NCI-H2196 (cell line): Measurements from ENCODE around the gene TENM3.
"Not testable (repeated sequence)": the region's sequence is repeated elsewhere in the genome, so short reads cannot be mapped to it uniquely, and the experiment has no call there.

Source experiments
- DNase-seq: peaks from one replicate; lab custom pipeline; 2025; ENCODE audit not compliant: unreplicated experiment; lab: John Stamatoyannopoulos, UW

Gene TENM3

DNA sequence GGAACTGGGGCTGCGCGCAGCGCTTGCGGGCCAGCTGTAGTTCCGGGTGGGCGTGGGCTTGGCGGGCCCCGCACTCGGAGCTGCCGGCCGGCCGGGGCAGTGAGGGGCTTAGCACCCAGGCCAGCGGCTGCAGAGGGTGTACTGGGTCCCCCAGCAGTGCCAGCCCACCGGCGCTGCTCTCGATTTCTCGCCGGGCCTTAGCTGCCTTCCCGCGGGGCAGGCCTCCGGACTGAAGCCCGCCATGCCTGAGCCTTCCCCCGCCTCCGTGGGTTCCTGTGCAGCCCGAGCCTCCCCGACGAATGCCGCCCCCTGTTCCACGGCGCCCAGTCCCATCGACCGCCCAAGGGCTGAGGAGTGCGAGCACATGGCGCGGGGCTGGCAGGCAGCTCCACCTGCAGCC lies 143.4 kb downstream of the TENM3 start:
- not testable (repeated sequence) for DNase-seq

DNA sequence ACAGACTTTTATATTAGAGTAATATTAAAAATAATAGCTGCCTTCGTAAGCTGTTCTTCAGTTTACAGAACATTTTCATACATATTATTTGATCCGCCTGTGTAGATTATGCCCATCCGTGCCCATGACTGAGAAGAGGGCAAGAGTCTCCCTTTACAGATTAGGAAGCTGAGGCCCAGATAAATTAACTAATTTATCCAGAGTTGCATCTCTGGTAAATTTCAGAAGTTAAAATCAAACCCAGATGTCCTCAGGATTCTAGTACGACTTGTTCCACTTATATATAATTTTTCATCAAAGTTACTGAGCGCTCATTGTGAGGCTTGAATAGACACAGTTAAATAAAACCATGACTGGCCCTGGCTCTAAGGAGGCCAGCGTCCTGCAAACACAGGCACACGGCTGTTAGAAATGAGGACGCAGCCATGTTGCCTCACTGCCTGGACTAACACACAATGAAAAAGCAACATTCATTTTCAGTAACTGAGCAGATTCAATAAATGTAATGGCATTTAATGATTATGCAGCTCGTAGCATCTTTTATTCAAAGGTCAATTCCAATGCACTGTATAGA lies 148.0 kb downstream of the TENM3 start:
- no peak for DNase-seq

DNA sequence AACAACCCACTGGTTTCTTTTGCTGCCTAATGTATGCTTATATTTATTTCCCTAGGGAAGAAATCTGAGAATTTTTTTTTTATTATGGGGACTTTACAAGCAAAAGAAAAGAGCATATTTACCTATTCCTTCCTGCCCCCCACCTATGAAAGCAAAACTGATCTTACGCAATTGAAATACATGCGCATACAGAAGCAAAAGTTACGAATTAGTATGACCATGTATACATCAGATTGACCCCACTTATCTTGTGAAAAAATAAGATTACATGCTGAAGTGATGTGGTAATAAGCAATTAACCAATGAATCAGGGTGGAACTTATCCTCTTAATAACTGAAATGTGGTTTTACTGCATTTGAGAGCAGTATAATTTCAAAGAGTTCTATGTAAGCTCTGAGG lies 151.0 kb downstream of the TENM3 start:
- no peak for DNase-seq

DNA sequence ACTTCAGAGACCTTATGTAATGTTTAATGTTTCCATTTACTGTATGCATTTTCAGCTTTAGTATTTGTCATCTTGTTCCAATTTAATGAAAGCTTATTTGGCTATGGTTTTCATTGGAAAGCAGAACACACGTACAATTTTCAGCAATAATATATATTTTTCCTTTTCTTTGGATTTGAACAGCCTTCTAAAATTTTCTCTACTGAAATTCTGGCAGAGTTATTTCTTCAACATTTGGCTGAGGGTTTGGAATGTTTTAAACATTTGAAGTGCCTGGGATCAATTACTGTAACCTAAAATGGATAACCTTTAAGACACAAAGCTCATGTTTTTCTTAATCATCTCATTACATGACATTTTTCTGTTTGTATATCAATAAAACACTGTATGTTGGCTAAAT lies 156.9 kb downstream of the TENM3 start:
- DNase-seq = no peak

DNA sequence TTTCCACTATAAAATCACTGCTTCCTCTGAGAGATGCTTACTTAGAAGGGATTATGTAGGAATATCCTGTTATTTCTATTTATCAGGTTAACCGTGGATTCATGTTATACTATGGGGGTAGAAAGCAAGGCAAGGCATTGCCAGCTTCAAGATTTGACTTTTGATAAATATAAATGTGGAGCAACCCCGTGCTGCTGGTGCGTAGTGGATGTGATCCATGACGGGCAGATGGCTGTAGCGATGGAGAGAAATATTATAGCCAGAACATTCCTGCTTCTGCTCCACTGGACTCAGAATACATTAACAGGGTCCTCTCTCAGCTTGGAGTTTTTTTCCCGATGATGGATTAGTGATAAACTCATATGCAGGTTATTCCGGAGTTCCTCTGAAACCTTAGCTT lies 157.6 kb downstream of the TENM3 start:
- DNase-seq = no peak

DNA sequence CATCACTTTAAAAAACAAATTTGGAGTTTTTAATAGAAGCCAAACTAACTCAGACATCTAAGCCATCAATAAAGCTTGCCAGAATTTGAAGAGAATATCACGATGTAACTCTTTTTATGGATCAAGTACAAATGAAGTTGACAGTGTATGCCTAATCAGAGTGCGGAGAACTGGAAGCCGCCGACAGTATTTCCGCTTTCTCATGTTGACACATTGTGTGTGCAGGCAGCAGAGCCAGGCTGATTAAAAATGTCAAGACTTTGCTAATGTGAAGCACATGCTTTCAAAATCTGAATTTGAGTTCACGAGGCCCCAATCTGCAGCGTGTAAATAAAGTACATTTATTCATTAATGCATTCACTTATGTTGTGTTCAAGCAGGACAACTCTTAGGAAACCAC lies 161.2 kb downstream of the TENM3 start:
- DNase-seq = no peak

- no peak for DNase-seq
Measured at GRCh38 chr4:182405087-182405486, 161.9 kb downstream of the TENM3 start.

DNA sequence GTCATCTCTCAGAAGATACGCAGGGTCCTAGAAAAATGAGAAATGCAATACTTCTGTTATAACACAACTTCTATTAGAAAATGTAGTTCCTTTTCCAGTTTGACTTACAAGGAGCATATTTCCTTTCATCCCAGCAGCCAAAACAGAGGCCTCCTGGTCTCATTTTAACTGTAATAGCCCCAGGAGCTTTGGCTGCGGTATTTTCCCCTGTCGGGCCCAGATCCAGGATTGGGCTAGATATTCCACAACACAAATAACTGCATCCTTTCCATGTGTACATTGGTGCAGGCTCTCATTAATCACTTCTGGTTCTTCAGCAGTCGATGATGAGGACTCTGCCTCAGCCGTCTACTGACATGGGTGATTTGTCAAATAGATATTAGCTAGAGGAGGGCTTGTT lies 166.1 kb downstream of the TENM3 start:
- DNase-seq = no peak

- DNase-seq = no peak
Measured at GRCh38 chr4:182411391-182411790, 168.2 kb downstream of the TENM3 start.

- no peak for DNase-seq
Measured at GRCh38 chr4:182413550-182413949, 170.3 kb downstream of the TENM3 start.

DNA sequence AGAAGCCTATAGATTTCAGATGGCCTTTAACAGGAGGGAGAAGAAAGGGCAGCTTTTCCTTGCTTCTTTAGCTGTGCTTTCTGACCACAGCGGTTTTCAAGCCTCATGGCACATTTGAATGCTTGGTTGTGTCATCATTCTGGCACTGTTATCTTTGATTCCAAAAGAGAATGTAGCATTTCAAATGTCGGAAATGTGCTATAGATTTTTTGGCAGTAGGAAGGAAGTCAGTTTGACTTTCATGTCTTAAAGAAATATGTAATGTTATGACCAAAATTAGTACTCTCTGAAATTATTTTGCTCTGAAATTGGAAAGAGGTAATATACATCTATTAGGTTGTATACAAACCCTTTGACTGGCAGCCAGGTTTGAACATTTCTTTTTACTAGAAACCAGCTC lies 171.9 kb downstream of the TENM3 start:
- DNase-seq = no peak

DNA sequence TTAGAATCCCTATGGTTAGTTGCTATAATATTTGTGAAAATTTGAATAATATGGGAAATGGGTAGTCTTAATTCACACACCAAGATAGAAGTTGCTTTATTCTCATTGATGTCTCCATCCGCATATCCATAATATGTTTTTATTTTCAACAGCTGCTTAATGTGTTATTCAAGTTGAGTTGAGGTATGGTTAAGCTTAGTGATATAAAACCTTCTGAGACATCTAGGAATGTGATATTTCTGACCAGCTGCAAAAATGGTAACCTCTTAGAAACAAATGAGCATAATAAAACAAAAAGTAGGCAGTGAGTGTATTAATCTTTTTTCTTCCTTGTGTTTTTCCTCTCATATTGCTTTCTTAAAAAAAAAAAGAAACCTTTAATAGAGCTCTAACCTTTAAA lies 172.9 kb downstream of the TENM3 start:
- no peak for DNase-seq

- DNase-seq = no peak
Measured at GRCh38 chr4:182418054-182418734, 175.0 kb downstream of the TENM3 start.

DNA sequence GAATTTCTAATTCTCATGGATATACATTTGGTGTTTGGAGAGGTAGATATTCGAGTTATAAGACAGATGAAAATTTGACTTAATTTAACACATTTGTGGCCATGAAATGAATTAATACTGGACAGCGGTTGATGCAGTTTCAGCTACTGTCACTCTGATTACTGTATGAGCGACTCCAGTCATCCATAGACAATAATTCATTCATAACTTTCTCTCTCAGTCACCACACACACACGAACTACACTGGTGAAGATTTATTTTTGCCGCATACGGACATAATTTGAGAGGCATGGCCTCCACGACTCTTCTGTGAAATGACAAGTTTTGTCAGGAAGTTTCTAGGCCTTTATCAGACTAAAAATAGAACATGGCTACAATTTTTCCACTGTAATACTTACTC lies 177.0 kb downstream of the TENM3 start:
- no peak for DNase-seq

DNA sequence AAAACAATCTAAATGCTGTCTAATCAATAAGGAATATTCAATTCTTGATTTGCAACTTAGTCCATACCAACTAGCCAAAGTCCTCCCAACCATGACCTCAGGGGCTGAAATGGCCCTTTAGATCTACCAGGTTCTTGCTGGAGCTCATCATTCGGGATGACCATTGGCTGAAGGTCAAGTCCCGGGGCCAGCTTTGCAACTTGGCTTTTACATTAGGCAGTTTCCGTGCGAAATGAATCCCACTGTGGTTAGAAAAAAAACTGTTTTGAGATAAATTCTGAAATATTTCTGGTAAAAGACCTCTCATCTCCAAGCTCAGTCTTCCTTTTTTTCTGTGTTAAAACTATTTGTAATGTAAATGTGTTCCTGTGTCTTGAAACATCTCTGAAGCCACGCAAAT lies 178.6 kb downstream of the TENM3 start:
- DNase-seq = no peak

DNA sequence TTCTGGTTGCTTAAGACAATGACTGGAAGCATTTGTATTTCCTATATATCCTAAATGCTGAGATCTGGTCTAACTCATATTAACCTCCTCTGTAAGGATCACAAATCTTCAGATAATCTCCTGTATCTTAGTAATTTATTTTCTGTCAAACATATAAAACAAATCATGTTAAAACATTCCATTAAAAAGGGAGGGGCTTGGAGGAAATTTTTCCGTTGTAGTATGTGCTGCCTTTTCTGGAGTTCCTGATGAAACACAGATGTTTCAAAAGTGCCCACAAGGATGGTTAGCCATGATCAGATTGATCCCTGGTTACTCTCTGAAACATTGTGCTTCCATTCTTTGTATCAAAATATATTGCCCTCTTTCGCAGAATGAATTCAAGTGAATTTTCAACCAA lies 182.1 kb downstream of the TENM3 start:
- no peak for DNase-seq

GRCh38 chr4:182426901-182427300 lies 183.7 kb downstream of the TENM3 start:
- DNase-seq = no peak

DNA sequence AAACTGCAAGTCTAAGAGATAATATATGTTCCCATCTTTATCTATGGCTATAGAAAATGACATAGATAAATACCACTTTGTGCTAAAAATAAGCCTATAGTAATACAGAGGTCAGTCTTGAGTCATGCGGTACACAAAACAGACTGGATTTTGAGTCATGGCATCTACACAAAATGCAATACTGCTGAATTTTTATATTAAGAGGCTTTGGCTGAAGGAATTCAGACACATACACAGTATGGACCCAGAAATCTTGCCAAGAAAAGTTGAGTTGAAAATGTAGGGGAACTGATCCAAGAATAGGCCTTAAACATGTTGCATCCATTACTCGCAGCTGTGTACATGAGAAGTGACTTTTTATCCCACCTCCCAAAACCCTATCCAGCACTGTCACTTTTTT lies 184.4 kb downstream of the TENM3 start:
- no peak for DNase-seq

GRCh38 chr4:182429896-182430295 lies 186.7 kb downstream of the TENM3 start:
- no peak for DNase-seq

- no peak for DNase-seq
Measured at GRCh38 chr4:182432819-182433218, 189.6 kb downstream of the TENM3 start.

DNA sequence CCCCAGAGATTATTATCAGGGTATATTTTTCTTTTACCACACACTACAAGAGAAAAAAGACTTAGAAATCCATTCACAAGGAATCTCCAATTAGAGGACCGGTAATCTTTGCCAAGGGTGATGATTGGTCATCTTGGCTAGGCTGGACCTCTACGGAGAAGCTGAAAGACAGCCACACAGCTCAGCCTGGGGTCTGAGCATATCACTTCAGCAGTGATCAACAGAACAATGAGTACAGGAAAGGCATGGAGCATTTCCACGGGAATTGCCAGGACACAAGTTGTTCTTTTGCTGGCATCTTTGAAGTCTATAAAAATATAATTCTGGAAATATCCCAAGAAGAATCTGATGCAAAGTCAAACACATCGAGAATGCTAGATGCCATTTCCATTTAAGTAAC lies 191.5 kb downstream of the TENM3 start:
- DNase-seq = no peak

GRCh38 chr4:182435401-182435800 lies 192.2 kb downstream of the TENM3 start:
- no peak for DNase-seq

- no peak for DNase-seq
Measured at GRCh38 chr4:182443070-182443469, 199.9 kb downstream of the TENM3 start.
